GM10847 (cell line): ENCODE results near the gene HSPA9.

Experiments used
- POLR2A ChIP-seq: IDR thresholded peaks from 2 replicates; pipeline ENCODE4 v1.6.1; 2011; ENCODE audit not compliant: insufficient read length; ENCODE audit errors: extremely low read depth

Gene HSPA9

DNA sequence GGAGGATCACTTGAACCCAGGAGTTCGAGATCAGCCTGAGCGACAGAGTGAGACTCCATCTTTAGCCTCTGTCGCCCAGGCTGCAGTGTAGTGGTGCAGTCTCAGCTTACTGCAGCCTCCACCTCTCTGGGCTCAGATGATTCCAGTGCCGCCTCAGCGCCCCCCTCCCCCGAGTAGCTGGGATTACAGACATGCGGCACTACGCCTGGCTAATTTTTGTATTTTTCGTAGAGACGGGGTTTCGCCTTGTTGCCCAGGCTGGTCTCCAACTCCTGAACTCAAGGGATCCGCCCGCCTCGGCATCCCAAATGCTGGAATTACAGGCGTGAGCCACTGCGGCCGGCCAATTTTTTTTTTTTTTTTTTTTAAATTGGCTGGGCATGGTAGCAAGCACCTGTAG is 2.3 kb upstream of the HSPA9 start:
- TF ChIP-seq POLR2A, result no peak

DNA sequence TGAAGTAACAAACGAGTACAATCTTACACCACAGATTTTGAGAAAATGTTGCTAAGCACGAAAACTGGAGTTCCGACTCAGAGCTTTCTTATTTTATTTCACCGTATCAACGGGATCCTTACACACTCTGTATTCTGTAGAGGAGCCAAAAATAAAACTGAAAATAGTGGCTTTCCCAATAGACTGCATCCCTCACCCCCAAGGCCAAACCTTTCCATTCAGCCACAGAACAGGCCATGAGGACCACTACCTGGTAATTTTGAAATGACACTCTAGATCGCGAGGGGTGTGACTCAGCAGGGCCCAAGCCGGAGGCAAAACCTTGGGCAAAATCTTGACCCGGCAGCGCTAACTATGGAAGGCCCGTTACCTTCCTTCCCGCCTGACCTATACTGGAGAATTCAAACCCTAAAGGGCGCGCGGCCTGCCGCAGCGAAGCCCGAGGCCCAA is 432 bp downstream of the HSPA9 start:
- no peak for TF ChIP-seq POLR2A

DNA sequence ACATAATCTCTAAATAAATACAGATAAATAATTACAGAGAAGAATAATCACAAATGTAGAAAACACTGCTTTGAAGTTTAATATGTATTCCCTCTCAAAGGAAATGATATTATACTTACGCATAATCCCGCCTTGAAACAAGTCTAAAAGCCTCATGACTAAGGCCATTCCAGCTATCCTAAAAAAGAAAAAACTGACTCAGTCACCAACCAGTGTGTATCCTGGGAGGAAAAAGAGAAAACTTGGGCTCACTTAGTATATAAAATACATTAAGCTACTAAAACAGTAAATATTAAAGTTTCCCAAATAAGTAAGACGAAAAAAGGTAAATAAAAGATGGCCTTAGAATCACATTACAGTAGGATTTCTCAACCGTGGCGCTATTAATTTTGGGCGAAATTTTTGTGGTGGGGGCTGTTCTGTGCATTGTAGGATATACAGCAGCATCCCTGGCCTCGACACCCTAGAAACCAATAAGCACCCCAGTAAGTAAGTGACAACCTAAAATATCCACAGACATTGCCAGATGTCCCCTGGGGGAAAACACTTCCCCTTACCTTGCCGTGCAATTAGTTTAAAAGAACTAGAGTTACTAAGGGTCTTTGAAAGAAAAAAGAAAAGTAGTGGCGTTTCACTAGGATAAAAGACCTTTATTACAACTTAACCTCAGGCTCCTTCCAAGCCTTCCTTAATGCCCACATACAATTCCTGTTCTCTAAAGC is 1.1 kb downstream of the HSPA9 start:
- TF ChIP-seq POLR2A, result no peak

- TF ChIP-seq POLR2A, result no peak
These were observed 2.0 kb downstream of the HSPA9 start for GRCh38 chr5:138573223-138573622.

DNA sequence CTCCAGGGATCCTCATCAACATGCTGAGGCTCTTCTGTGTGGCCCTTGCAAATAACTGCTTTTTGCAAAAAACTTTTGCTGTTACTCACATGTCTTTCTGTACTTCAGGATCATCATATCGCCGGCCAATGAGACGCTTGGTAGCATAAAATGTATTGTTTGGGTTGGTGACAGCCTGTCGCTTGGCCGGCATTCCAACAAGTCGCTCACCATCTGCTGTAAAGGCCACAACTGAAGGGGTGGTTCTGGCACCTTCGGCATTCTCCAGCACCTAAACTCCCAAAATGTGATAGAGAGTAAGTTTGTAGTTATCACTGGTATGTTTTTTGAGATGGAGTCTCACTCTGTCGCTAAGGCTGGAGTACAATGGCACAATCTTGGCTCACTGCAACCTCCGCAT is 4.3 kb downstream of the HSPA9 start:
- TF ChIP-seq POLR2A, result no peak

- no peak for TF ChIP-seq POLR2A
These were observed 5.4 kb downstream of the HSPA9 start for GRCh38 chr5:138569782-138570181.

- TF ChIP-seq POLR2A, result no peak
These were observed 7.0 kb downstream of the HSPA9 start for GRCh38 chr5:138568061-138568824.

DNA sequence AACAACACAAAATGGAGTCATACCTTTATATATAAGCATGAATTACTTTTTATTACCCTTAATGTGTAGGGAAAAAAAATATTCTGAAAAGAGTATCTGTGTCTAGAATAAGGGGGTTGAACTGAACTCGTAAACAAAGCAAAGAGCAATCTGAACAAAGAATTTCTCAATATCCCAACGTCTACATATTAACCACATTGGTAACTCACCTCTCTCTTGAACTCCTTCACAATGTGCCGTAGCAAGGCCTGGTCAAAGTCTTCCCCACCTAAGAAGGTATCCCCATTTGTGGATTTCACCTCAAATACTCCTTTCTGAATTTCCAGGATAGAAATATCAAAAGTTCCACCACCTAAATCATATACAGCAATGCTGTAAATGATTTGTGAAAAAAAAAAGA is 8.4 kb downstream of the HSPA9 start:
- no peak for TF ChIP-seq POLR2A

GRCh38 chr5:138565100-138565821 is 9.9 kb downstream of the HSPA9 start:
- no peak for TF ChIP-seq POLR2A

DNA sequence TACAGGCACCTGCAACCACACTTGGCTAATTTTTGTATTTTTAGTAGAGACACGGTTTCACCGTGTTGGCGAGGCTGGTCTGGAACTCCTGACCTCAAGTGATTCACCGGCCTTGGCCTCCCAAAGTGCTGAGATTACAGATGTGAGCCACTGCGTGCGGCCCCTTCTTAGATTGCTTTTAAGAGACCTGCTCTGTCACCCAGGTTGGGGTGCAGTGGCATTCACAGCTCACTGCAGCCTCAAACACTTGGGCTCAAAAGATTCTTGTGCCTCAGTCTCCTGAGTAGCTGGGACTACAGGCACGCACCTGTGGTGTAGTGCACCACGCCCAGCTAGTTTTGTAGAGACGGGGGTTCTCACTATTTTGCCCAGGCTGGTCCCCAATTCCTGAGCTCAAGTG is 11.0 kb downstream of the HSPA9 start:
- TF ChIP-seq POLR2A, result no peak

DNA sequence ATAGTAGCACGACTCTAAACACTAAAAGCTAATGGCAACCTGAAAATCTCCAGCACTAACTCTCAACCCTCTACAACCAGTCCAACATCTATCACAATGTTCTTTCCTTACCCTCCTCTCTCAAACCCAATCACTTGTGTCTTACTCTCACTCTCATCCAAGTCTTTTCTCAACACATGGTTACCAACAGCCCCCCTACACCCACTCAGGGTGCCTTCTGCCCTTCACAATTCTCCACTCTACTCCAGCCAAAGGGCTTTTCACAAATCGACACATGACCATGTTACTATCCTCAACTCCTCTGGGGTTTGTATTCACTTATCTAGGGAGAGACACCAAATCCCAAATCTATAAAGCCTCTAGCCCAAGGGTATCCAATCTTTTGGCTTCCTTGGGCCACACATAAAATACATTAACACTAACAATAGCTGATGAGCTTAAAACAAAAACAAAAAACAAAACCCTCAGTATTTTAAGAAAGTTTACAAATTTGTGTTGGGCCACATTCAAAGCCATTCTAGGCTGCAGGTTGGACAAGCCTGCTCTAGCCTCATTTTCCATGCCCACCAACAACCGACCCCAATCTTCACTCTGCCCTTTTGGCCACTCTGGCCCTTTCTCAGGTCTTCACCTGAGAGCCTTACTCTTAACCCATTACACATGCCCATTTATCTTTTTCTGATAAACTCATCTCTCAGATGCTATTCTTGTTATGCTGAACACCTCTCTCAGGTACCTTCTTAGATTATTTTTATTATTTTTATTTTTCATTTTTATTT is 11.7 kb downstream of the HSPA9 start:
- no peak for TF ChIP-seq POLR2A

GRCh38 chr5:138560971-138561370 is 14.2 kb downstream of the HSPA9 start:
- TF ChIP-seq POLR2A, result no peak

- TF ChIP-seq POLR2A, result no peak
These were observed 15.3 kb downstream of the HSPA9 start for GRCh38 chr5:138559937-138560336.

DNA sequence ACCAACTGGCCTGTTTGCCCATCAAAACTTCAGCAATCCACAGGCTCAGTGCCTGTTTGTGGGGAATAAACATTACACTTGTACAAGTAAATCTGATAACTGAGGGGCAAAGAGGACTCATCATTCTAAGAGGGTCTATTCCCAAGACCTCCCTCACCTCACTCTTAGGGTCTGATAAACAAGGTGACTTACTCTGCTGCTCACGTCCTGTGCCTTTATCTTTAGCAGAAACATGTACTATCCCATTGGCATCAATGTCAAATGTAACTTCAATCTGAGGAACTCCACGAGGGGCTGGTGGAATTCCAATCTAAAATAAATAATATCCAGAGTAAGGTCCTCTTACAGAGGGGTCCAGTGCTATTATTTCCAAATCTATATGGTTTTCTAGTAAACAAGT is 17.5 kb downstream of the HSPA9 start:
- TF ChIP-seq POLR2A, result no peak

- no peak for TF ChIP-seq POLR2A
These were observed 21.1 kb downstream of the HSPA9 start for GRCh38 chr5:138554143-138554542.
